ENCODE data around the gene GINS3.
"Not testable (repeated sequence)": the region's sequence is repeated elsewhere in the genome, so short reads cannot be mapped to it uniquely, and the experiment has no call there.

The GINS3 gene

GRCh38 chr16:58389724-58390123 lies 2.5 kb upstream of the GINS3 start:
- no peak for DNase-seq (ENCODE audit: low spot score)

- peak; percentile 37 for DNase-seq (ENCODE audit: low spot score)
These were observed 850 bp downstream of the GINS3 start for GRCh38 chr16:58393138-58393504.

GRCh38 chr16:58396897-58397296 lies 4.6 kb downstream of the GINS3 start:
- DNase-seq (ENCODE audit: low spot score) = not testable (repeated sequence)

- DNase-seq (ENCODE audit: low spot score) = no peak
These were observed 7.7 kb downstream of the GINS3 start for GRCh38 chr16:58399718-58400633.

- DNase-seq (ENCODE audit: low spot score) = not testable (repeated sequence)
These were observed 9.0 kb downstream of the GINS3 start for GRCh38 chr16:58401305-58401704.

- DNase-seq (ENCODE audit: low spot score) = no peak
These were observed 10.5 kb downstream of the GINS3 start for GRCh38 chr16:58402796-58403195.

- no peak for DNase-seq (ENCODE audit: low spot score)
These were observed 17.2 kb downstream of the GINS3 start for GRCh38 chr16:58409316-58409973.

- DNase-seq (ENCODE audit: low spot score) = no peak
These were observed 19.1 kb downstream of the GINS3 start for GRCh38 chr16:58411336-58411735.

- DNase-seq (ENCODE audit: low spot score) = no peak
These were observed 19.7 kb downstream of the GINS3 start for GRCh38 chr16:58411736-58412614.

- DNase-seq (ENCODE audit: low spot score) = not testable (repeated sequence)
These were observed 20.3 kb downstream of the GINS3 start for GRCh38 chr16:58412615-58412970.

- DNase-seq (ENCODE audit: low spot score) = no peak
These were observed 21.1 kb downstream of the GINS3 start for GRCh38 chr16:58413359-58413758.

- DNase-seq (ENCODE audit: low spot score) = peak; percentile 79
These were observed 22.7 kb downstream of the GINS3 start for GRCh38 chr16:58415003-58415402.

GRCh38 chr16:58415961-58416360 lies 23.7 kb downstream of the GINS3 start:
- DNase-seq (ENCODE audit: low spot score) = not testable (repeated sequence)

- no peak for DNase-seq (ENCODE audit: low spot score)
These were observed 24.8 kb downstream of the GINS3 start for GRCh38 chr16:58417035-58417434.

- no peak for DNase-seq (ENCODE audit: low spot score)
These were observed 25.3 kb downstream of the GINS3 start for GRCh38 chr16:58417600-58417999.

GRCh38 chr16:58418026-58418425 lies 25.8 kb downstream of the GINS3 start:
- DNase-seq (ENCODE audit: low spot score) = no peak

- DNase-seq (ENCODE audit: low spot score) = no peak
These were observed 26.3 kb downstream of the GINS3 start for GRCh38 chr16:58418601-58419000.

- no peak for DNase-seq (ENCODE audit: low spot score)
These were observed 27.1 kb downstream of the GINS3 start for GRCh38 chr16:58419241-58419990.

GRCh38 chr16:58421059-58421458 lies 28.8 kb downstream of the GINS3 start:
- no peak for DNase-seq (ENCODE audit: low spot score)

GRCh38 chr16:58421529-58421928 lies 29.3 kb downstream of the GINS3 start:
- DNase-seq (ENCODE audit: low spot score) = peak; percentile 44

- no peak for DNase-seq (ENCODE audit: low spot score)
These were observed 30.5 kb downstream of the GINS3 start for GRCh38 chr16:58422809-58423208.

GRCh38 chr16:58425245-58425644 lies 33.0 kb downstream of the GINS3 start:
- DNase-seq (ENCODE audit: low spot score) = no peak

Measured in cerebellar cortex (tissue), 1 donor.